ENCODE data around the gene SENP6. TPM values are rescaled to one million over a fixed set of nuclear protein-coding genes. Genes with fewer than 3 reads are reported as not detected.

The SENP6 gene
- total and polyA plus RNA-seq, 9 of the 15 experiments (the other 6 are each of a cell fraction or from before 2014, with no cell fraction given): 11.1 to 79.4 (median 46.8) TPM

DNA sequence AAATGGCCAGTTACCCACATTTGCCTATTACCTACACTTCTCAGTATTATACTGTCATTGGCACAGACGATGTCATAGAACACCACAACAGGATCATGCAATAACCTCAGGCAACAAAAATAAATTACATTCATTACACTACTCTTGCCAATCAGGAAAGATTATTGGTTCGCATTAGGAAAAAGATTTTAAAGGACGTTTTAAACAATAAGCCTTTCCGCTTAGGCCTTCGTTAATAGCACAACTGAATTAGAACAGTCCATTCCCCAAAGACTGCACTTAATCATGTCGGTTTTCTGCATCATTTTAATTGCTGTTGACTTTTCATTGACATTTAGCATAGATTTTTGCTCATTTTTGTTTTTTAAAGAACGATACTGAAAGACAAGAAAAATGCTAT is 912 bp upstream of the SENP6 start:
- Histone ChIP-seq H3K9ac (ENCODE audit: insufficient read depth in 1 of 2, low read depth in 2 of 2, low read length in 2 of 2) (peak overlapping the region in 1 of 2 experiments; percentile 94; a peak in 2 of 4 replicates), H3K36me3 (ENCODE audit: control insufficient read depth, insufficient read depth, low read length) (peaks cover 6% of the 10 kb centered on the region; the same call in 1 of the 3 replicates), H4K20me1 (replicated peaks; ENCODE audit: control insufficient read depth, insufficient read depth, low read length) (0 out of 2 replicates have a peak, but pooled peaks cover 5% of the 10 kb centered on the region), H3K27me3 (ENCODE audit: control insufficient read depth in 2 of 2, insufficient read depth in 2 of 2, low read length in 2 of 2) (no peaks in the 10 kb centered on the region), H3K9me1 (ENCODE audit: control insufficient read depth, insufficient read depth, low read length) (no peaks in the 10 kb centered on the region), H3K4me1 (replicated peaks in 1 of 2; ENCODE audit: control insufficient read depth in 2 of 2, insufficient read depth in 2 of 2, low read length in 2 of 2) (peaks cover 8 to 17% of the 10 kb centered on the region in 2 experiments; a peak in 4 of 5 replicates), H3K27ac (ENCODE audit: extremely low read depth, low read depth, low read length) (no peak overlapping the region; the same call in 2 of the 3 replicates), H3K4me2 (ENCODE audit: insufficient read depth, low read length) (peak overlapping the region; percentile 87; the same call in 1 of the 2 replicates), H3K4me3 (no peak overlapping the region), H2AFZ (ENCODE audit: low read depth, low read length) (peak overlapping the region; percentile 99), H3K9me3 (replicated peaks; ENCODE audit: control insufficient read depth, insufficient read depth, low read depth, low read length) (no peaks in the 10 kb centered on the region), H3K79me2 (ENCODE audit: control insufficient read depth, insufficient read depth, low read length) (peaks cover 44% of the 10 kb centered on the region)
- TF ChIP-seq EZH2 (IDR thresholded peaks at IDR 0.05; ENCODE audit: borderline replicate concordance, low read depth, low read length): no peak
- peak; percentile 12; the same call in 1 of the 2 replicates for TF ChIP-seq ATF7 (IDR thresholded peaks at IDR 0.05)
- no peak for TF ChIP-seq ZBTB17 (CRISPR knock-in tag; IDR thresholded peaks at IDR 0.05)
- TF ChIP-seq SMAD2 (IDR thresholded peaks at IDR 0.05; ENCODE audit: low read depth, low read length): no peak
- no peak for TF ChIP-seq HNRNPUL1 (IDR thresholded peaks at IDR 0.05; ENCODE audit: low read length)
- no peak for TF ChIP-seq POLR2A (conservative IDR thresholded peaks at IDR 0.05)
- TF ChIP-seq, protein P1, sequence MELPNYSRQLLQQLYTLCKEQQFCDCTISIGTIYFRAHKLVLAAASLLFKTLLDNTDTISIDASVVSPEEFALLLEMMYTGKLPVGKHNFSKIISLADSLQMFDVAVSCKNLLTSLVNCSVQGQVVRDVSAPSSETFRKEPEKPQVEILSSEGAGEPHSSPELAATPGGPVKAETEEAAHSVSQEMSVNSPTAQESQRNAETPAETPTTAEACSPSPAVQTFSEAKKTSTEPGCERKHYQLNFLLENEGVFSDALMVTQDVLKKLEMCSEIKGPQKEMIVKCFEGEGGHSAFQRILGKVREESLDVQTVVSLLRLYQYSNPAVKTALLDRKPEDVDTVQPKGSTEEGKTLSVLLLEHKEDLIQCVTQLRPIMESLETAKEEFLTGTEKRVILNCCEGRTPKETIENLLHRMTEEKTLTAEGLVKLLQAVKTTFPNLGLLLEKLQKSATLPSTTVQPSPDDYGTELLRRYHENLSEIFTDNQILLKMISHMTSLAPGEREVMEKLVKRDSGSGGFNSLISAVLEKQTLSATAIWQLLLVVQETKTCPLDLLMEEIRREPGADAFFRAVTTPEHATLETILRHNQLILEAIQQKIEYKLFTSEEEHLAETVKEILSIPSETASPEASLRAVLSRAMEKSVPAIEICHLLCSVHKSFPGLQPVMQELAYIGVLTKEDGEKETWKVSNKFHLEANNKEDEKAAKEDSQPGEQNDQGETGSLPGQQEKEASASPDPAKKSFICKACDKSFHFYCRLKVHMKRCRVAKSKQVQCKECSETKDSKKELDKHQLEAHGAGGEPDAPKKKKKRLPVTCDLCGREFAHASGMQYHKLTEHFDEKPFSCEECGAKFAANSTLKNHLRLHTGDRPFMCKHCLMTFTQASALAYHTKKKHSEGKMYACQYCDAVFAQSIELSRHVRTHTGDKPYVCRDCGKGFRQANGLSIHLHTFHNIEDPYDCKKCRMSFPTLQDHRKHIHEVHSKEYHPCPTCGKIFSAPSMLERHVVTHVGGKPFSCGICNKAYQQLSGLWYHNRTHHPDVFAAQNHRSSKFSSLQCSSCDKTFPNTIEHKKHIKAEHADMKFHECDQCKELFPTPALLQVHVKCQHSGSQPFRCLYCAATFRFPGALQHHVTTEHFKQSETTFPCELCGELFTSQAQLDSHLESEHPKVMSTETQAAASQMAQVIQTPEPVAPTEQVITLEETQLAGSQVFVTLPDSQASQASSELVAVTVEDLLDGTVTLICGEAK (IDR thresholded peaks at IDR 0.05): 0 out of 2 replicates have a peak, but pooled peaks have one; percentile 2
- TF ChIP-seq, protein P1 (CRISPR knock-in tag; IDR thresholded peaks at IDR 0.05): no peak
- TF ChIP-seq ZNF232 (CRISPR knock-in tag; IDR thresholded peaks at IDR 0.05): peak; percentile 94
- TF ChIP-seq, protein P2, sequence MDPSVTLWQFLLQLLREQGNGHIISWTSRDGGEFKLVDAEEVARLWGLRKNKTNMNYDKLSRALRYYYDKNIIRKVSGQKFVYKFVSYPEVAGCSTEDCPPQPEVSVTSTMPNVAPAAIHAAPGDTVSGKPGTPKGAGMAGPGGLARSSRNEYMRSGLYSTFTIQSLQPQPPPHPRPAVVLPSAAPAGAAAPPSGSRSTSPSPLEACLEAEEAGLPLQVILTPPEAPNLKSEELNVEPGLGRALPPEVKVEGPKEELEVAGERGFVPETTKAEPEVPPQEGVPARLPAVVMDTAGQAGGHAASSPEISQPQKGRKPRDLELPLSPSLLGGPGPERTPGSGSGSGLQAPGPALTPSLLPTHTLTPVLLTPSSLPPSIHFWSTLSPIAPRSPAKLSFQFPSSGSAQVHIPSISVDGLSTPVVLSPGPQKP (CRISPR knock-in tag; IDR thresholded peaks at IDR 0.05): no peak
- TF ChIP-seq MEIS2 (IDR thresholded peaks at IDR 0.05; ENCODE audit: partially characterized antibody): peak; percentile 32
- TF ChIP-seq MYBL2 (IDR thresholded peaks at IDR 0.05; ENCODE audit: low read depth): no peak
- no peak for TF ChIP-seq MYBL2 (CRISPR knock-in tag; IDR thresholded peaks at IDR 0.05; ENCODE audit: borderline replicate concordance)
- ChIA-PET POLR2A (interaction anchor here (3.6 kb wide), 1 partner anchor 10 kb away, joined by 15 read pairs; no protein-coding TSS in a partner anchor), CTCF (ENCODE audit: low intra/inter-chr PET ratio) (no interaction called here)
- ATAC-seq (no peak), DNase-seq (ENCODE audit: extremely low read depth in 1 of 4, low spot score in 3 of 4) (no peak), FAIRE-seq (no peak)
- TSS peak; percentile 88 for BruUV-seq (replicated peaks)
- in situ Hi-C loops (cut with MboI) (no loop called here), intact Hi-C loops (cut with micrococcal nuclease) (loop anchor here (10.0 kb wide), 1 partner anchor 316 kb away; the partner anchor contains the start of gene TMEM30A)
- 39% methylated on average over 7 of the region's 7 CpGs for WGBS (ENCODE audit: insufficient coverage, low coverage, missing lambda C conversion rate)

Measured in K562 (cell line).